OCI-LY1 (cell line): ENCODE data around the gene TMEM138.

Experiments used
- H2AFZ ChIP-seq: fragments of 200-600 bp; sonication (generic), shearing (Covaris generic); 2 replicates; pipeline ENCODE4 v1.6.0; 2014; ENCODE audit warnings: antibody characterized with exemption, mild to moderate bottlenecking, low read length
- H3F3A ChIP-seq: fragments of 200-600 bp; sonication (generic), shearing (Covaris generic); 2 replicates; pipeline ENCODE4 v1.6.0; 2014; ENCODE audit warnings: mild to moderate bottlenecking, antibody characterized with exemption, low read length, moderate library complexity; ENCODE audit not compliant: insufficient read depth
- H3K27ac ChIP-seq: fragments of 200-600 bp; sonication (generic); 2 replicates; pipeline ENCODE4 v1.5.1; 2014; ENCODE audit warnings: low read length, mixed run types, mild to moderate bottlenecking, low read depth; ENCODE audit not compliant: poor library complexity, severe bottlenecking
- H3K27me3 ChIP-seq: fragments of 200-600 bp; sonication (generic); 2 replicates; pipeline ENCODE4 v1.6.0; 2014; ENCODE audit warnings: antibody characterized with exemption, mild to moderate bottlenecking, low read length, moderate library complexity; ENCODE audit not compliant: insufficient read depth
- H3K36me3 ChIP-seq: fragments of 200-600 bp; sonication (generic); 2 replicates; pipeline ENCODE4 v1.6.1; 2014; ENCODE audit warnings: mild to moderate bottlenecking, antibody characterized with exemption, low read length, moderate library complexity, mixed read lengths; ENCODE audit not compliant: insufficient read depth
- H3K4me1 ChIP-seq: fragments of 200-600 bp; sonication (generic); 2 replicates; pipeline ENCODE4 v1.5.1; 2014; ENCODE audit warnings: mild to moderate bottlenecking, low read length, moderate library complexity; ENCODE audit not compliant: insufficient read depth, severe bottlenecking
- H3K4me2 ChIP-seq: fragments of 200-600 bp; sonication (generic), shearing (Covaris generic); 2 replicates; pipeline ENCODE4 v1.6.1; 2014; ENCODE audit warnings: low read length
- H3K4me3 ChIP-seq: fragments of 200-600 bp; sonication (generic); 2 replicates; pipeline ENCODE4 v1.5.1; 2014; ENCODE audit warnings: low read length, low read depth, mild to moderate bottlenecking, mixed read lengths; ENCODE audit not compliant: poor library complexity, severe bottlenecking
- H3K79me2 ChIP-seq: fragments of 200-600 bp; shearing (Covaris generic); 2 replicates; pipeline ENCODE4 v1.6.1; 2016; ENCODE audit warnings: mixed run types, low read length, mixed read lengths; ENCODE audit not compliant: insufficient read depth
- H3K9ac ChIP-seq: fragments of 200-600 bp; sonication (generic), shearing (Covaris generic); 2 replicates; pipeline ENCODE4 v1.6.1; 2014; ENCODE audit warnings: mild to moderate bottlenecking, low read length, mixed read lengths
- H3K9me2 ChIP-seq: fragments of 200-600 bp; sonication (generic), shearing (Covaris generic); 2 replicates; pipeline ENCODE4 v1.6.1; 2014; ENCODE audit warnings: low read depth, mild to moderate bottlenecking, low read length, mixed read lengths
- H3K9me3 ChIP-seq: fragments of 200-600 bp; shearing (Covaris generic); 2 replicates; pipeline ENCODE4 v1.6.1; 2014; ENCODE audit warnings: low read length, mixed read lengths
- H4K20me1 ChIP-seq: fragments of 200-600 bp; sonication (generic), shearing (Covaris generic); 2 replicates; pipeline ENCODE4 v1.6.0; 2016; ENCODE audit warnings: mild to moderate bottlenecking, low read length; ENCODE audit not compliant: insufficient read depth
- EZH2 ChIP-seq: fragments of 200-600 bp; sonication (generic), shearing (Covaris generic); IDR thresholded peaks from 2 replicates; pipeline ENCODE4 v1.8.0; 2017; ENCODE audit warnings: borderline replicate concordance, mixed run types, mild to moderate bottlenecking, antibody characterized with exemption, low read length, moderate library complexity, mixed read lengths
- TF ChIP-seq, protein P1 (sequence below): fragments of 200-600 bp; sonication (generic), shearing (Covaris generic); IDR thresholded peaks from 2 replicates; pipeline ENCODE4 v1.5.1; 2017; ENCODE audit warnings: mild to moderate bottlenecking, antibody characterized with exemption, low read length, moderate library complexity, mixed read lengths

TMEM138 gene

DNA sequence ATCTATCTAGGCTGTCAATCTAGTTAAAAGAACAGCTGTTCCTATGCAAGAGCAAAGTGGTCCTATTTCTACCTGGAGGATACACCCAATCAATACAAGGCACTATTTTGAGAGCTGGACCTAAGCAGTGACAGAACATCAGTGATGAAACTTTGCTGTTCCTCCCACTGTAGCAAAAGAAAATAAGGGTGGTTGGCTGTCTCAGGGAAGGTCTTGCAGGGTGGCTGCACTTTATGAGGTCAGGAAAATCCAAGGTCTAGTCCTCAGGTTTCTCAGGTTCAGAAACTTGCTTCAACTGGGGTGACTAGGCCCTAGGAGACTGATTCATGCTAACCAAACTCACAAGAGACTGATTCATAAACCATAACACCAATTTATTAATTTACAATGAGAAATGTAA, 56.0 kb downstream of the TMEM138 start:
- Histone ChIP-seq H3F3A (no peaks in the 10 kb centered on the region), H3K4me1 (no peaks in the 10 kb centered on the region), H3K4me2 (no peak overlapping the region), H3K79me2 (0 out of 2 replicates have a peak, but pooled peaks cover 4% of the 10 kb centered on the region), H3K9me2 (no peaks in the 10 kb centered on the region), H4K20me1 (peaks cover 3% of the 10 kb centered on the region; the same call in 1 of the 2 replicates), H3K9me3 (no peaks in the 10 kb centered on the region), H3K27me3 (no peaks in the 10 kb centered on the region), H3K4me3 (no peak overlapping the region), H3K27ac (no peak overlapping the region), H3K36me3 (peaks cover 97% of the 10 kb centered on the region), H2AFZ (no peak overlapping the region), H3K9ac (no peak overlapping the region)
- TF ChIP-seq, protein P1, sequence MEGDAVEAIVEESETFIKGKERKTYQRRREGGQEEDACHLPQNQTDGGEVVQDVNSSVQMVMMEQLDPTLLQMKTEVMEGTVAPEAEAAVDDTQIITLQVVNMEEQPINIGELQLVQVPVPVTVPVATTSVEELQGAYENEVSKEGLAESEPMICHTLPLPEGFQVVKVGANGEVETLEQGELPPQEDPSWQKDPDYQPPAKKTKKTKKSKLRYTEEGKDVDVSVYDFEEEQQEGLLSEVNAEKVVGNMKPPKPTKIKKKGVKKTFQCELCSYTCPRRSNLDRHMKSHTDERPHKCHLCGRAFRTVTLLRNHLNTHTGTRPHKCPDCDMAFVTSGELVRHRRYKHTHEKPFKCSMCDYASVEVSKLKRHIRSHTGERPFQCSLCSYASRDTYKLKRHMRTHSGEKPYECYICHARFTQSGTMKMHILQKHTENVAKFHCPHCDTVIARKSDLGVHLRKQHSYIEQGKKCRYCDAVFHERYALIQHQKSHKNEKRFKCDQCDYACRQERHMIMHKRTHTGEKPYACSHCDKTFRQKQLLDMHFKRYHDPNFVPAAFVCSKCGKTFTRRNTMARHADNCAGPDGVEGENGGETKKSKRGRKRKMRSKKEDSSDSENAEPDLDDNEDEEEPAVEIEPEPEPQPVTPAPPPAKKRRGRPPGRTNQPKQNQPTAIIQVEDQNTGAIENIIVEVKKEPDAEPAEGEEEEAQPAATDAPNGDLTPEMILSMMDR, result no peak
- no peak for TF ChIP-seq EZH2
